RPMI7951 (cell line): ENCODE data around the gene SEPHS2. TPM values are rescaled to one million over a fixed set of nuclear protein-coding genes. Genes with fewer than 3 reads are reported as not detected.
"Not testable (repeated sequence)": the region's sequence is repeated elsewhere in the genome, so short reads cannot be mapped to it uniquely, and the experiment has no call there.

Experiments
- DNase-seq: peaks from one replicate; pipeline ENCODE4 v3.0.0-alpha.2; 2012; ENCODE audit warnings: low read depth
- total RNA-seq: library from RNA; depleted of rRNA; stranded (reverse); fragments of >200 nt; shearing (Covaris generic); gene quantifications from 2 replicates; pipeline ENCODE4 v1.2.3, GENCODE V29; 2014; rRNA removed

SEPHS2 gene
- total RNA-seq, 1 experiment from 2014 or later: 11.2 TPM

DNA sequence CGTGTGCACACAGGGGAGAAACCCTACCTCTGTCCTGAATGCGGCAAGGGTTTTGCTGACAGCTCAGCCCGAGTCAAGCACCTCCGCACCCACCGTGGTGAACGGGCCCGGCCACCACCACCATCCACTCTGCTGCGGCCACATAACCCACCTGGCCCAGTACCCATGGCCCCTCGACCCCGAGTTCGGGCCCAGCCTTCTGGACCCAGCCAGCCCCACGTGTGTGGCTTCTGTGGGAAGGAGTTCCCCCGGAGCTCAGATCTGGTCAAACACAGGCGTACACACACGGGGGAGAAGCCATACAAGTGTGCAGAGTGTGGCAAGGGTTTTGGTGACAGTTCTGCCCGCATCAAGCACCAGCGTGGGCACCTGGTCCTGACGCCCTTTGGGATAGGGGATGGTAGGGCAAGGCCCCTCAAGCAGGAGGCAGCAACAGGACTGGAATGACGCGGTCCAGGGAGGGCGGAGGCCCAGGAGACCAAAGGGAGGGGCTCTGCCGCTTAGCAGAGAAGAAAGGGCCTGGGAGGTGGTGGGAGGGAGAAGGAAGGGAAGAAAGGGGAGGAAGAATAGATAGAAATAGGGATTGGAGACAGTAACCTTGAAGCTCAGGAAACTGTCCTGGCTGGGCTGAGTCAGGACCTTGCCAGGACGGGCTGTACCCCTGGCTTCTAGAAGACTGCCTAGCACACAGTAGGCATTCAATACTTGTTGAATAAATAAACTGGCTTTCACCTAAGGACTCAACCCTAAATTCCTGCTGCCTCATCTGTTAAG, 46.8 kb downstream of the SEPHS2 start:
- DNase-seq: no peak

DNA sequence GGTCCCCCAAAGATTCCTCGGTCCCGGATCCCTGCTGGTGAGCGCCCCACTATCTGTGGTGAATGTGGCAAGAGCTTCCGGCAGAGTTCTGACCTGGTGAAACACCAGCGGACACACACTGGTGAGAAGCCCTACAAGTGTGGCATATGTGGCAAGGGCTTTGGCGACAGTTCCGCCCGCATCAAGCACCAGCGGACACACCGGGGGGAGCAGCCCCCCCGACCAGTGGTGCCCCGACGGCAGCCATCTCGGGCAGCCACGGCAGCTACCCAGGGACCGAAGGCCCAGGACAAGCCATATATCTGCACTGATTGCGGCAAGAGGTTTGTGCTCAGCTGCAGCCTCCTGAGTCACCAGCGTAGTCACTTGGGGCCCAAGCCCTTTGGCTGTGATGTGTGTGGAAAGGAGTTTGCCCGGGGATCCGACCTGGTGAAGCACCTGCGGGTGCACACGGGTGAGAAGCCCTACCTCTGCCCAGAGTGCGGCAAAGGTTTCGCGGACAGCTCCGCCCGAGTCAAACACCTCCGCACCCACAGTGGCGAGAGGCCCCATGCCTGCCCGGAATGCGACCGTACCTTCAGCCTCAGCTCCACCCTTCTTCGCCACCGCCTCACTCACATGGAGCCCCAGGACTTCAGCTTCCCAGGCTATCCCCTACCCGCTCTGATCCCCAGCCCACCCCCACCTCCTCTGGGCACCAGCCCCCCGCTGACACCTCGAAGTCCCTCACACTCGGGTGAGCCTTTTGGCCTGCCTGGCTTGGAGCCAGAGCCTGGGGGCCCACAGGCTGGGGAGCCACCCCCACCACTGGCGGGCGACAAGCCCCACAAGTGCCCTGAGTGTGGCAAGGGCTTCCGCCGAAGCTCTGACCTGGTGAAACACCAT, 47.7 kb downstream of the SEPHS2 start:
- no peak for DNase-seq

DNA sequence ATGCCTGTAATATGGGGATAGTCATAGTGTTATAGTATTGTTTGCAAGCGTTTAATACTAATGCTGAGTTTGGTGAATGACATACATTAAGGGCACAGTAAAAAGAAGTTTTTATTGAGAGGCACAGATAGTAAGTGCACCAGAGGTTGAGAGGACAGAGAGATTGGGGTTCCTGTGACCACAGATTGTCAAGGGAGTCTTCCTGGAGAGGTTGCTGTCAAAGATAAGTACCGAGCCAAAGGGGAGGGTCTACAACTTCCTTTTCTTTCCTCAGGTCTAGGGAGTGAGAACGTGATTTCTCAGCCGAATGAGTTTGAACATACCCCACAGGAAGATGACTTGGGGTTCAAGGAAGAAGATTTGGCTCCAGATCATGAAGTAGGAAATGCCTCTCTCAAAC, 48.6 kb downstream of the SEPHS2 start:
- DNase-seq: no peak

- not testable (repeated sequence) for DNase-seq
These were observed 49.0 kb downstream of the SEPHS2 start for GRCh38 chr16:30396627-30397026.

DNA sequence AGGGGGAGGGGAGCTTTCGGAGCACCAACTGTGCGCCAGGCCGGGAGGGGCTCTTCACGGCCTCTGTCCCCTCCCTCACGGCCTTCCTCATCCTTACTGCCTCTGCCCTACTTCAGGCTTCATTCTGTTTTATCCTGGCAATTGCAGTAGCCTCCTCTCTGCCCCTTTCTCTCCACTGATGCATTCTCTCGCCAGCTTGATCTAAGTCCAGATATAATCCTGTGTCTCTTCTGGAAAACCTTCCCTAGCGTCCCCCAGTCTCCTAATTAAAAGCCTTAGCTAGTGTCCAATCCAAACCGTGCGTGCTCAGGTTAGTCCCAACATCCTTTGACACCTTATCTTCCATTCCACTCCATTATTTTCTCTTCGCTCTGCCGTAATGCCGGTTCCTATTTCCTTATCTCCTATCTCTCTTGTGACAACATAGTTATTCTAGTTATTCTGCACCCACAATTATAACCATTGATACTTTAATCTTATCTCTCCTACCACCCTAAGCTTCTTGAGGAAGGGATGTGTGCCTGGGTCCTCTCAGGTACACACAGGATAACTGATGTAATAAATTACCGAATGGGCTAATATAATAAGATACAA, 49.6 kb downstream of the SEPHS2 start:
- DNase-seq: peak; percentile 26

GRCh38 chr16:30395155-30395991, 50.3 kb downstream of the SEPHS2 start, which contains the start of gene ZNF48:
TSS of gene ZNF48 (plus strand) at chr16:30395420. CDS start at chr16:30395795, 375 bp downstream.
- peak; percentile 80 for DNase-seq

DNA sequence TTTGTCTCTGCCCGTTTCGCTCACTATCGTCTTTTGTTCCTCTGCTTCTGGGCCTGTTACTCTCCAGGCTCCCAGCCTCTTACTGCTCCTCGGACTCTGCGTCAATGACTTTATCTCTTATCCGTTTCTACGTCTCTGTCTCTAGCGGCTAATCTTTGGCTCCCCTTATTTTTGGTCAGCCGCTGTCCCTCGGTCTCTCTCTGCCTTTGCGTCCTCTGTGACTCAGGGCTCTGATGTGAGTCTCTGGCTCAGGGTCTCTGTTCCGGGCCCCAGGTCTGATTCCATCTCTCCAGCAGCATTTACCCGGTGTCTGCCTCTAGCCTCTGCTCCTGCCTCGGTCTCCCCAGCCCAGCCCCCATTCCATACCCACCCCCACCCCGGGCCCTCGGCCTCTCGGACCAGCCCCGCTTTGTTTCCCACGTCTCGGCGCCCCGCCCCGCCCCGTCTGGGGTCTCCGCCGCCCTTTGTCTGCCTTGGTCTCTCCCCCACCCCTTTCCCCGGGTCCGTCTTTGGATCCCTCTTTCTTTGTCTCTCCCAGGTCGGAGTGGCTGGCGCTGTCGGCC, 51.0 kb downstream of the SEPHS2 start:
- no peak for DNase-seq

Other genes starting within 250 kb of the SEPHS2 start
- gene SULT1A3, start 246.6 kb downstream of the SEPHS2 start, total RNA-seq: 4.2 and 6.0 TPM in 2 replicates
- gene NPIPB13, start 197.4 kb downstream of the SEPHS2 start, total RNA-seq: 0.12 and 0.29 TPM in 2 replicates
- gene CD2BP2, start 90.6 kb downstream of the SEPHS2 start, total RNA-seq: 20.7 and 22.8 TPM in 2 replicates
- gene TBC1D10B, start 75.4 kb downstream of the SEPHS2 start, total RNA-seq: 12.3 and 14.0 TPM in 2 replicates
- not detected in 2 replicates for gene MYL11, start 71.1 kb downstream of the SEPHS2 start, total RNA-seq
- not detected in 2 replicates for gene SEPTIN1, start 63.3 kb downstream of the SEPHS2 start, total RNA-seq
- 3.4 and 5.2 TPM in 2 replicates for gene ZNF48, start 50.5 kb downstream of the SEPHS2 start, total RNA-seq
- 8.1 and 10.9 TPM in 2 replicates for gene ZNF771, start 38.3 kb downstream of the SEPHS2 start, total RNA-seq
- 26.8 and 32.2 TPM in 2 replicates for gene DCTPP1, start 15.8 kb downstream of the SEPHS2 start, total RNA-seq
- gene ITGAL, start 26.9 kb upstream of the SEPHS2 start, total RNA-seq: not detected in 2 replicates
- 17.5 and 19.1 TPM in 2 replicates for gene ZNF768, start 80.7 kb upstream of the SEPHS2 start, total RNA-seq
- gene ZNF747, start 89.0 kb upstream of the SEPHS2 start, total RNA-seq: 5.0 and 5.6 TPM in 2 replicates
- 3.0 and 3.6 TPM in 2 replicates for gene ZNF764, start 112.5 kb upstream of the SEPHS2 start, total RNA-seq
- 6.4 and 6.7 TPM in 2 replicates for gene ZNF688, start 125.8 kb upstream of the SEPHS2 start, total RNA-seq
- gene ZNF785, start 139.8 kb upstream of the SEPHS2 start, total RNA-seq: 2.8 and 3.9 TPM in 2 replicates
- gene ZNF689, start 164.5 kb upstream of the SEPHS2 start, total RNA-seq: 5.6 and 6.1 TPM in 2 replicates
- 6.8 and 10.9 TPM in 2 replicates for gene PRR14, start 205.1 kb upstream of the SEPHS2 start, total RNA-seq
- gene FBRS, start 212.6 kb upstream of the SEPHS2 start, total RNA-seq: 4.1 and 6.0 TPM in 2 replicates